T-cell (primary cell): ENCODE results near the gene ARHGAP9. TPM values are rescaled to one million over a fixed set of nuclear protein-coding genes. Genes with fewer than 3 reads are reported as not detected.

Source experiments
- ATAC-seq, 4 experiments: fragments of 200-7000 bp in 3 of 4; fragments of 150-1000 bp in 1 of 4; cut with Tn5 transposase; replicated peaks in 1 of 4; 1 replicate in 3 of 4; 2 replicates in 1 of 4; pipeline ENCODE4 v1.10.0; 2021; ENCODE audit warnings: moderate library complexity in 3 of 4, mild to moderate bottlenecking in 2 of 4, moderate number of reproducible peaks in 1 of 4
- CTCF ChIA-PET, 2 donors: fragments of 300-600 bp; sonication (Branson Sonifier 250); formaldehyde crosslinking; loops; one replicate each; lab custom pipeline; 2022; ENCODE audit warnings: antibody characterized with exemption in 2 of 2; lab: Charles Lee
- POLR2A ChIA-PET, 2 donors: fragments of 300-600 bp; sonication (Branson Sonifier 250); formaldehyde crosslinking; loops; one replicate each; lab custom pipeline; 2022; ENCODE audit warnings: antibody characterized with exemption in 2 of 2; lab: Charles Lee
- DNase-seq, 35 experiments: peaks; one replicate each; pipeline versions ENCODE4 v3.0.0 to v3.0.0-alpha.2; 2013 to 2023
- H3K27ac ChIP-seq: one replicate; pipeline ENCODE4 v1.5.1; 2013; ENCODE audit warnings: low read length
- H3K27me3 ChIP-seq, 2 experiments: replicated peaks in 1 of 2; 1 replicate in 1 of 2; 2 replicates in 1 of 2; pipeline versions ENCODE4 v1.6.1 to v1.7.0; 2013; ENCODE audit warnings: low read length in 1 of 2, mixed read lengths in 1 of 2; ENCODE audit not compliant: control insufficient read depth in 2 of 2, insufficient read depth in 2 of 2; ENCODE audit errors: extremely low read depth in 1 of 2
- H3K36me3 ChIP-seq, 2 donors: 1 replicate in 1 of 2; 2 replicates in 1 of 2; pipeline versions ENCODE4 v1.6.1 to v1.7.0; 2013; ENCODE audit warnings: low read length in 1 of 2; ENCODE audit not compliant: control insufficient read depth in 2 of 2, insufficient read depth in 1 of 2; ENCODE audit errors: extremely low read depth in 1 of 2
- H3K4me1 ChIP-seq, 2 experiments: 1 replicate in 1 of 2; 2 replicates in 1 of 2; pipeline versions ENCODE4 v1.6.1 to v1.7.0; 2013; ENCODE audit warnings: low read length in 2 of 2, mixed read lengths in 1 of 2; ENCODE audit not compliant: insufficient read depth in 2 of 2, control insufficient read depth in 1 of 2; ENCODE audit errors: extremely low read depth in 1 of 2
- H3K4me3 ChIP-seq, 2 donors: 1 replicate in 1 of 2; 2 replicates in 1 of 2; pipeline versions ENCODE4 v1.5.1 to v1.7.0; 2013; ENCODE audit warnings: mild to moderate bottlenecking in 2 of 2, low read length in 1 of 2, moderate library complexity in 1 of 2; ENCODE audit not compliant: control insufficient read depth in 1 of 2; ENCODE audit errors: extremely low read depth in 1 of 2
- H3K9me3 ChIP-seq: 2 replicates; pipeline ENCODE4 v1.7.0; 2013
- H3K27ac Mint-ChIP-seq, 2 donors: one replicate each; pipeline ENCODE4 v1.8.0; 2020 to 2021; ENCODE audit warnings: mild to moderate bottlenecking in 2 of 2, mixed read lengths in 2 of 2
- H3K27me3 Mint-ChIP-seq, 2 donors: one replicate each; pipeline ENCODE4 v1.8.0; 2021 to 2022; ENCODE audit warnings: mixed read lengths in 2 of 2
- H3K36me3 Mint-ChIP-seq: one replicate; pipeline ENCODE4 v1.8.0; 2021; ENCODE audit warnings: mixed read lengths
- H3K4me1 Mint-ChIP-seq, 3 donors: one replicate each; pipeline ENCODE4 v1.8.0; 2020 to 2022; ENCODE audit warnings: mixed read lengths in 3 of 3, mild to moderate bottlenecking in 1 of 3
- H3K4me3 Mint-ChIP-seq, 3 donors: one replicate each; pipeline ENCODE4 v1.8.0; 2020 to 2022; ENCODE audit warnings: mild to moderate bottlenecking in 3 of 3, mixed read lengths in 3 of 3, moderate library complexity in 3 of 3
- H3K9me3 Mint-ChIP-seq, 3 donors: one replicate each; pipeline ENCODE4 v1.8.0; 2020 to 2022; ENCODE audit warnings: mixed read lengths in 3 of 3
- WGBS: methylation state at CpG from one replicate; pipeline ENCODE4 v1.1.5; 2013; ENCODE audit warnings: missing lambda C conversion rate; ENCODE audit not compliant: insufficient coverage; 5-methylcytosine and 5-hydroxymethylcytosine counted together
- total RNA-seq, 35 experiments: library from RNA in 6 of 35; stranded (reverse) in 6 of 35; fragments of 120-200 nt in 1 of 35; gene quantifications; one replicate each; pipeline versions ENCODE4 v1.2.1 to v1.2.4 and lab custom pipeline; 2013 to 2026

Gene ARHGAP9
- total RNA-seq, 5 donors from 2014 or later (not counting 1 experiment from before 2014, with no cell fraction given): 198 to 413 (median 243) TPM

DNA sequence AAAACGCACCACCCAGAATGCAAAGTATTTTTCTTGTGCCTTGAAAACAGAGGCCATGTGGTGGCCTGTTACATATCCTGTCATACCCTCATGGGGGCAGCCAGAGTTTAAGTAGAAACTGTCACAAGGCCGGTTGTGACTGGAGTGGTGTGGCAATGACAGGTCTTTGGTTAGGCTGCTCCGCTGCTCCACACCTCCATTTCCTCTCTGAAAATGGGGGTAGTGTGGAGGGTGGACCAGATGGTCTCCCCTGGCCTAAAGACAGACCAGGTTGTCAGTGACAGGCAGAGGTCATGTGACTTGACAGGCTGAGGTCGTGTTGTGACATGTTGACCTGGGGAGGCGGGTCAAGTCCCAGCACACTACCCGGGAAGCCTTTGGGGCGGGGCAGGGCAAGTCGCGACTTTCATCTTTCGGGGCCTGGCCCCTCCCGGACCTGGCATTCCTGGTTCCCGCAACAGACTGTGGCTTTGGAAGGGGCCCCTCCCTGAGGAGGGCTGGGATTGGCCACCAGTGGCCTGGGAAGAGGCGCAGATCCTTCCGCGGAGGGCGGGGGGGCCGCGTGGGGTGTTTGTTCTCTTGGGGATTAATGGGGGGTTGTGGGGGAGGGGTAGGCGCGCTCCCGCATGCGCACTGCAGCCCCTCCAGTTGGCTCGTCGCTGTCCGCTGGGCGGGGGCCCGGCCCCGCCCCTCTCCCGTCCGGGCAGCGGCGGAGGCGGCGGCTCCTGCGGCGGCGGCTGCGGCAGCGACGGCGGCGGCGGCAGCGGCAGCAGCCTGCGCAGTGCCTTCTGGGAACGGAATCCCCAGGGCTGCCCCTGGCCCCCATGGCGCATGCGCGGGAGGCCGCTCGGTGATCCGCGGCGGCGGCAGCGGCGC is 42.6 kb upstream of the ARHGAP9 start, which contains the start of gene MBD6:
MBD6 (plus strand) TSS at position 814 of the 876 bp plus-strand sequence. CDS start 1,480 bp downstream, outside the sequence.
- Mint-ChIP-seq H3K27me3 (no peaks in the 10 kb centered on the region), H3K36me3 (peaks cover 18% of the 10 kb centered on the region), H3K4me1 (peaks cover 57 to 64% (median 58%) of the 10 kb centered on the region in 3 donors), H3K4me3 (peak within 1 kb of the TSS; percentile 91 to 98 (median 94)), H3K9me3 (no peaks in the 10 kb centered on the region), H3K27ac (peak within 1 kb of the TSS; percentile 99 to 100)
- Histone ChIP-seq H3K4me1 (peaks cover 25 to 70% of the 10 kb centered on the region in 2 experiments), H3K27me3 (no peaks in the 10 kb centered on the region), H3K4me3 (peak within 1 kb of the TSS; percentile 79 to 84), H3K36me3 (peaks cover 0 to 38% of the 10 kb centered on the region in 2 donors), H3K9me3 (no peaks in the 10 kb centered on the region), H3K27ac (peak within 1 kb of the TSS; percentile 100)
- peak; percentile 34 to 56 (median 41) for ATAC-seq
- WGBS: under 1% methylated on average over 51 of the region's 57 CpGs
- CTCF ChIA-PET: no interaction called here
- POLR2A ChIA-PET: no interaction called here
- DNase-seq: peak; percentile 77 to 95 (median 87)

DNA sequence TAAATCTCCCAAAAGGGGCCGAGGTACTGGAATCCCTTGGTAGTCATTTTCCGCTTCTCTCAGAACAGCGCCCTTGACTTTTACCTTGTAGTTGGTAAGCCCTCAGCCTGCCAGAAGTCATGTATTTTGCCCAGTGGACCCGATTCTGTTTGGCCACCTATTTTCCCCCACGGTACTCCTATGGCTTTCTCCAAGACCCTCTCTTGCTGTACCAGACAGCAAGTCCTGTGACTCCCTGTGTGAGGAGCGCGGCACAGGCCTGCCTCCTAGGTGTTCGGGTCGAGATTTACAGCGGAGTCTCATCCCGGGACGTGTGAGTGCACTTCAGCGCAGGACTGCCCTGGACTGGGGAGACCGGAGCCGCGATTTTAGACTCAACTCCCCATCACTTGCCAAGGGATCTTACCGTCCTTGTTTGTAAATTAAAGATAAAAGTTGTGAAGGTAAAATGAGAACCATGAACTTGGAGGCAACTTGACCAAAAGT is 41.9 kb upstream of the ARHGAP9 start:
- no peaks in the 10 kb centered on the region for H3K27me3 Mint-ChIP-seq
- ATAC-seq (no peak), DNase-seq (peak in 12 of 35 experiments; percentile 5 to 35 (median 16))
- 78% methylated on average over 8 of the region's 17 CpGs for WGBS
- Histone ChIP-seq H3K9me3 (no peaks in the 10 kb centered on the region), H3K27ac (peak overlapping the region; percentile 100), H3K4me1 (peaks cover 25 to 70% of the 10 kb centered on the region in 2 experiments), H3K36me3 (peaks cover 0 to 39% of the 10 kb centered on the region in 2 donors), H3K4me3 (peak overlapping the region; percentile 62 to 84), H3K27me3 (no peaks in the 10 kb centered on the region)
- no peaks in the 10 kb centered on the region for H3K9me3 Mint-ChIP-seq
- CTCF ChIA-PET: interaction anchor here (0.7 to 1.6 kb wide), 2 partner anchors 45 to 66 kb away, joined by 4 read pairs; no protein-coding TSS in a partner anchor
- H3K27ac Mint-ChIP-seq: peak overlapping the region; percentile 99 to 100
- POLR2A ChIA-PET: interaction anchor here in 1 of 2 donors (1.6 kb wide), 1 partner anchor 42 kb away, joined by 10 read pairs; the partner anchor contains the start of gene ARHGAP9
- H3K36me3 Mint-ChIP-seq: peaks cover 22% of the 10 kb centered on the region
- H3K4me3 Mint-ChIP-seq: peak overlapping the region; percentile 91 to 98 (median 94)
- peaks cover 57 to 64% (median 60%) of the 10 kb centered on the region in 3 donors for H3K4me1 Mint-ChIP-seq

DNA sequence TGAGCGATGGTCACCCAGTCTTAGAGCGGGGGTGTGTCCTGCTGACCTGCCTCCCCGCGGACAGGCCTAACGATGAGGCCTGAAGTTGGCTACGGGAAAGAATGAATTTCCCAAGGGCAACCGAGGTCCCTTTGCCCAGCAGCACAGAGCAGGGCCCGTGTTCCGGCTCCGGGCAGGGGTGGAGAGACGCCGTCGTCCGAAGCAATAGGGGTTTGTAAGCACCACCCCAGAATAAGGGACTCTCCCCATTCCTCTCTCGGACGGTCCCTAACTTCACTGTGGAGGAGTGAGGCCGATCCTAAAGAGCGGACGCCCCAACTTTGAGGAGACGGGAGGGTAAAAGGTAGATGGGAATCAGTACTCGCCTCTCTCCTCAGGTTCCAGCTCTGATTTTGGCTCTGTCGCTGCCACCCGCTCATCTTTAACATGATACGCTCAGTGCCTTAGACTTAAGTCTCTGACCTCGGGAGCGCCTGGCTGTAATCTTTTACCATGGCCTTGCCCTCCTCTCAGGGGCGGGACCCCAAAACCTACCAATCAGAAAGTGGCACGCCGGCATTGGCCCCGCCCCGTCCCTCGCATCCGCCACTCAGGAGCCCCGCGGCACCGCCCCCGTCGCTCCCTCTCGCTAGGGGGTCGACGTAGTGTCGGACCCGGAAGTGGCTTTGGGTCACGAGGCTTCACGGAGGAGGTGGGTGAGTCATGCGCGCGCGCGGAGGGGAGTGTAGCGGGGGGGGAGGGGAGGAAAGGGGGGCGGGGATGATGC is 40.6 kb upstream of the ARHGAP9 start, which contains the start of gene DDIT3:
DDIT3 (minus strand) TSS at position 462 of the 766 bp plus-strand sequence. CDS start 3,108 bp downstream, outside the sequence.
- Mint-ChIP-seq H3K4me1 (peaks cover 57 to 64% (median 60%) of the 10 kb centered on the region in 3 donors), H3K36me3 (peaks cover 33% of the 10 kb centered on the region), H3K27me3 (no peaks in the 10 kb centered on the region), H3K4me3 (peak within 1 kb of the TSS; percentile 94 to 98 (median 94)), H3K27ac (peak within 1 kb of the TSS; percentile 99 to 100), H3K9me3 (no peaks in the 10 kb centered on the region)
- no peaks in the 10 kb centered on the region for H3K27me3 ChIP-seq
- DNase-seq (peak; percentile 98 to 100 (median 99)), ATAC-seq (peak; percentile 77 to 82 (median 78))
- no peaks in the 10 kb centered on the region for H3K9me3 ChIP-seq
- H3K4me1 ChIP-seq: peaks cover 25 to 59% of the 10 kb centered on the region in 2 experiments
- ChIA-PET CTCF (interaction anchor here in 1 of 2 donors (1.2 to 1.6 kb wide), 2 partner anchors 40 to 43 kb away, joined by 3 to 4 read pairs; partner anchors contain the start of gene ARHGAP9), POLR2A (interaction anchor here in 1 of 2 donors (0.5 to 2.1 kb wide), 5 partner anchors 8 to 43 kb away, joined by 3 to 10 read pairs (median 4); partner anchors contain the start of gene ARHGAP9)
- H3K36me3 ChIP-seq: peaks cover 0 to 41% of the 10 kb centered on the region in 2 donors
- under 1% methylated on average over 19 of the region's 52 CpGs for WGBS
- H3K4me3 ChIP-seq: peak within 1 kb of the TSS; percentile 95 to 98
- peak within 1 kb of the TSS; percentile 100 for H3K27ac ChIP-seq

DNA sequence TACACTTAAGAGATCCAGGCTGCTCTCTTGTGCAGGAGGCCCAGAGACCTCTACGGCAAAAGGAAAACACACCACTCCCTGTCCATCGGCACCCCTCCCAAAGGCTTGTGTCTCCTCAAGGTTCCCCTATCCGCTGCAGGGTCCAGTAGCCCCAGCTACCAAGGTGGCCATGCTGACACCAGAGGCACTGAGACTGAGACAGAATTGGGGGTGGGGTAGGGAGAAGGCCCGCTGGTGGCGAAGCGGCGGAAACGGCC is 40.1 kb upstream of the ARHGAP9 start:
- Histone ChIP-seq H3K4me1 (peaks cover 25 to 56% of the 10 kb centered on the region in 2 experiments), H3K9me3 (no peaks in the 10 kb centered on the region), H3K27ac (peak overlapping the region; percentile 94), H3K4me3 (peak overlapping the region; percentile 95 to 98), H3K36me3 (peaks cover 0 to 41% of the 10 kb centered on the region in 2 donors), H3K27me3 (no peaks in the 10 kb centered on the region)
- Mint-ChIP-seq H3K27ac (peak overlapping the region; percentile 99 to 100), H3K27me3 (no peaks in the 10 kb centered on the region), H3K4me1 (peaks cover 53 to 61% (median 56%) of the 10 kb centered on the region in 3 donors), H3K4me3 (peak overlapping the region; percentile 94 to 98 (median 94)), H3K9me3 (no peaks in the 10 kb centered on the region), H3K36me3 (peaks cover 35% of the 10 kb centered on the region)
- 3% methylated on average over 5 of the region's 8 CpGs for WGBS
- ChIA-PET POLR2A (interaction anchor here in 1 of 2 donors (0.5 to 2.1 kb wide), 5 partner anchors 7 to 43 kb away, joined by 3 to 10 read pairs (median 4); partner anchors contain the start of gene ARHGAP9), CTCF (interaction anchor here in 1 of 2 donors (0.6 to 1.6 kb wide), 2 partner anchors 43 kb away, joined by 3 to 4 read pairs; no protein-coding TSS in a partner anchor)
- DNase-seq (peak in 11 of 35 experiments; percentile 9 to 28 (median 19)), ATAC-seq (no peak)

DNA sequence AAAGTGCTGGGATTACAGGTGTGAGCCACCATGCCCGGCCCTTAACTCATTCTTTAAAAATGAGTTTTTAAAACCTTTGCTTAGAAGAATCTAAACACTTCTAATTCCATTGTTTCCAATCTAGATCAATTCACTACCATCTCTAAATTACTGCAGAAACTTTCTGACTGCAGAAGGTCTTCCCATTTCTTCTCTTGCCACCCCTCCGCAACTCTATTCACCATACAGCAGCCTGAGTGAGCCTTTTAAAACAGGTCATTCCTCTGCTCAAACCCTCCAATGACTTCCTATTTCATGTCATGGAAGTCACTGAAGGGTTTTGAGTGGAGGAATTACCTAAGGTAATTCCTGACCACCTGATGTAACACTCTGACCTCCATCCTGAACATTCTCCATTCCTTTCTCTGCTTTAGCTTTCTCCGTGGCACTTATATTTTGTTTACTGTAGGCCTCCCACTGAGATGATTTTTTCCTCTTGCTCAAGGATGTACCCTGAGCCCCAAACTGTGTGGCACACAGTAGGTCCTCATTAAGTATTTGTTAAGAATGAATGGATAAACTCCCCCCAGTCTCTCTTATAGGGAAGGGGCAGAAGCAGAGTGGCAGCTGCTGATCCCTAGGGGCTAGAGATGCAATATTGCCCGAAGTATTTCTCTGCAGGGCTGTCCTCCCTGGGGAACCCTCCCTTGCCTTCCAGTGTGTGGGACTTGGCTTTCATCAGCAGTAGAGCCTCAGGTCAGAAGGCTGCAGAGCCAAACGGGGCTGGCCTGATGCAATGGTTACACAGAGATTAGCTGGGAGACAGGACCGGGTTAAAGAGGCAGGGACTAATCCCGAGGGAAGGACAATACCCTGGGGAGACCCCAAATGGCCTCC is 39.5 kb upstream of the ARHGAP9 start:
- WGBS: 29% methylated on average over 3 of the region's 7 CpGs

More for the DNA sequence above, 39.5 kb upstream of the ARHGAP9 start:
- no peaks in the 10 kb centered on the region for H3K27me3 Mint-ChIP-seq
- no peaks in the 10 kb centered on the region for H3K27me3 ChIP-seq
- H3K36me3 Mint-ChIP-seq: peaks cover 41% of the 10 kb centered on the region
- H3K9me3 ChIP-seq: no peaks in the 10 kb centered on the region
- H3K4me3 ChIP-seq: peak overlapping the region; percentile 95 to 98
- H3K9me3 Mint-ChIP-seq: no peaks in the 10 kb centered on the region
- ChIA-PET POLR2A (interaction anchor here (0.5 to 2.1 kb wide), 2 partner anchors 42 to 262 kb away, joined by 3 to 6 read pairs; no protein-coding TSS in a partner anchor), CTCF (interaction anchor here in 1 of 2 donors (0.6 kb wide), 1 partner anchor 42 kb away, joined by 3 read pairs; no protein-coding TSS in a partner anchor)
- peak overlapping the region; percentile 99 to 100 for H3K27ac Mint-ChIP-seq
- peaks cover 48 to 56% (median 51%) of the 10 kb centered on the region in 3 donors for H3K4me1 Mint-ChIP-seq
- H3K4me1 ChIP-seq: peaks cover 25 to 50% of the 10 kb centered on the region in 2 experiments
- ATAC-seq (no peak), DNase-seq (peak in 2 of 35 experiments; percentile 23 to 33)
- peaks cover 0 to 41% of the 10 kb centered on the region in 2 donors for H3K36me3 ChIP-seq
- H3K4me3 Mint-ChIP-seq: peak overlapping the region; percentile 94 to 98 (median 94)
- H3K27ac ChIP-seq: peak overlapping the region; percentile 94
